HG03103 (cell line): ENCODE data around the gene MTMR2.
"Not testable (repeated sequence)": the region's sequence is repeated elsewhere in the genome, so short reads cannot be mapped to it uniquely, and the experiment has no call there.

Source experiments
- ATAC-seq: cut with Tn5 transposase; IDR thresholded peaks from one replicate; pipeline ENCODE4 v1.9.1; 2021; ENCODE audit warnings: low read depth; ENCODE audit not compliant: unreplicated experiment

Gene MTMR2

GRCh38 chr11:95829580-95830259 is 94.2 kb downstream of the MTMR2 start:
- no peak for ATAC-seq

GRCh38 chr11:95827696-95828095 is 96.2 kb downstream of the MTMR2 start:
- no peak for ATAC-seq

- no peak for ATAC-seq
These were observed 102.3 kb downstream of the MTMR2 start for GRCh38 chr11:95821640-95822039.

GRCh38 chr11:95816037-95816436 is 107.9 kb downstream of the MTMR2 start:
- no peak for ATAC-seq

- ATAC-seq: not testable (repeated sequence)
These were observed 112.9 kb downstream of the MTMR2 start for GRCh38 chr11:95811052-95811451.

- ATAC-seq: not testable (repeated sequence)
These were observed 117.4 kb downstream of the MTMR2 start for GRCh38 chr11:95806464-95806863.

GRCh38 chr11:95805869-95806268 is 118.0 kb downstream of the MTMR2 start:
- no peak for ATAC-seq

GRCh38 chr11:95803973-95804372 is 119.9 kb downstream of the MTMR2 start:
- ATAC-seq: no peak

- no peak for ATAC-seq
These were observed 121.1 kb downstream of the MTMR2 start for GRCh38 chr11:95802806-95803205.

- ATAC-seq: no peak
These were observed 123.5 kb downstream of the MTMR2 start for GRCh38 chr11:95800438-95800837.

- ATAC-seq: no peak
These were observed 124.4 kb downstream of the MTMR2 start for GRCh38 chr11:95799546-95799945.

- ATAC-seq: no peak
These were observed 127.4 kb downstream of the MTMR2 start for GRCh38 chr11:95796501-95796900.

GRCh38 chr11:95795627-95796295 is 128.1 kb downstream of the MTMR2 start:
- ATAC-seq: no peak

GRCh38 chr11:95794086-95794485 is 129.8 kb downstream of the MTMR2 start:
- no peak for ATAC-seq

GRCh38 chr11:95793116-95793515 is 130.8 kb downstream of the MTMR2 start:
- no peak for ATAC-seq

- no peak for ATAC-seq
These were observed 131.2 kb downstream of the MTMR2 start for GRCh38 chr11:95792700-95793099.

GRCh38 chr11:95792200-95792599 is 131.7 kb downstream of the MTMR2 start:
- ATAC-seq: no peak

- no peak for ATAC-seq
These were observed 132.2 kb downstream of the MTMR2 start for GRCh38 chr11:95791709-95792033.

GRCh38 chr11:95790933-95791708 is 132.8 kb downstream of the MTMR2 start:
- ATAC-seq: peak; percentile 10

GRCh38 chr11:95790123-95790932 is 133.6 kb downstream of the MTMR2 start, which contains the start of gene CEP57:
CEP57 (plus strand) TSS chr11:95790498; CDS start chr11:95790699, 201 bp downstream.
- ATAC-seq: peak; percentile 55
